NCI-H524 treated with DMSO at 0.1 percent for 48 hours (cell line): ENCODE measurements around the gene NPHP4.
"Not testable (repeated sequence)": the region's sequence is repeated elsewhere in the genome, so short reads cannot be mapped to it uniquely, and the experiment has no call there.

Source experiments
- DNase-seq: peaks from one replicate; lab custom pipeline; 2025; lab: John Stamatoyannopoulos, UW

Gene NPHP4

DNA sequence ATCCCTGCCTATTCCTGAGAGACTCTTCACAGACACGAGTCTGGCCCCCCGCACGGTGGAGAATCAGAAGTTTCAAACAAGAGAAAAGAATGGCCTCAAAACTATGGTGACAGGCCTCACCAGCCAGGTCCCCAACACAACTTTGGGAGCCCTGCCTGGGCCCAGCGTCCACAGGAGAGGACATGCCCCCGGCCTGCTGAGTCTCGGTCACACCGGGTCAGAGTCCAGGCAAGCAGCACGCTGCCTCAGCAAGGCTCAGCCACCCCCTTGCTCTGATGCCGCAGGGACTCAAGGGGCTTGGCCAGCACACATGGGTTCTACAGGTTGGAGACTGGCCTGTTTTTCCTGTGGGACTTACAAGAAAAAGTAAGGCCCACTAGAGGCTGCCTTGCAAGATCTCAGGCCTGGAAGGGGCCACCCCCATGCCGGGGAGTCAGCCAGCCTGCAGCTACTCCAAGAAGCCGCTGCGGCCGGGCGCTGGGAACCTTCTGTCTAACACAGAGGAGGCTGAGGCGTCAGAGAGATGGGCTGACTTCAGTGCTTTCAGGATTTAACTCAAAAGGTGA lies 116.8 kb downstream of the NPHP4 start:
- DNase-seq = no peak

DNA sequence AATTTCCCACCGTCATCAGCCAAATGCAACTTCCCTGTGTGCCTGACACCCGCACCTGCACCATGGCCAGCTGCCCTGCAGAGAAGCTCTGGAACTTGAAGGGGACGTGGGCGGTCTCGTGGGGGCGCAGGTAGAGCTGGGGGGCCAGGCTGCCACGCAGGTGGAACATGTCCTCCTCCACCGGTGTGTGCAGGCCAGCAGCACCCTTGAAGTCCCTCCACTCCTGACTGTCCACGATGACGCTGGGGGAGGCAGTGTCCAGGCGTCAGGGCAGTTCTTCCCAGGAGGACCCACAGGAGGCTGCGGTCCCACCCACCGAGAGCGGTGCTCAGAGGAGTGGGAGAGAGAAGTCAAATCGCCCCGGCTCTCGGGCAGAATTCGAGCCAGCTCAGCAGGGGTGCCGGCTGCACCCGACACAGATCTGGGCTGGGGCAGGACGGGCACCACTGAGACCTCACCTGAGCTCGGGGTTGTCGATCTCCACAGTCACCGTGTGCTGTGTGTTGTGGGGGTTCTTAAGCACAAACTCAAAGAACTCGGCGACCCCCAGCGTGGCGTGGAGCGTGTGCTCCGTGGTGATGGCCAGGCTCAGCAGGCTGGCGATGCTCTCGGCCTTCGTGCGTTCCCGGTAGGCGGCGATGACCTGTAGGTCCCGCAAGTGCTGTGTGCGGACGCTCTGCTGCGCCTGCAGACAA lies 117.7 kb downstream of the NPHP4 start:
- no peak for DNase-seq

DNA sequence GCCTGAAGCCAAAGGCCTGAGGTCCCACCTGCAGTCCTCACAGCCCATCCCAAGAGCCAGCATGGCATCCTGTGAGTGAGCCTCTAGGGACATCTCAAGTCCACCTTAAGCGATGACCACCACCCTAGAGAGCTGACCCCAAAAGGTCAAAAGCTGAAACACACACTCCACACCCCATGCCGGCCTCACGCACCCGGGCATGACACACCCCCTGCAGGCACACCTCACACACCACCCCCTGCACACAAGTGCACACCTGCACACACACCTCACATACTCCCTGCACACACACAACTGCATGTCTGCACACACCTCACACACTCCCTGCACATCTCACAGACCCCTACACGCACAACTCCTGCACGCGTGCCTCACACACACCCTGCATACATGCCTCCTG lies 118.7 kb downstream of the NPHP4 start:
- DNase-seq = no peak

GRCh38 chr1:5872886-5873285 lies 119.3 kb downstream of the NPHP4 start:
- no peak for DNase-seq

DNA sequence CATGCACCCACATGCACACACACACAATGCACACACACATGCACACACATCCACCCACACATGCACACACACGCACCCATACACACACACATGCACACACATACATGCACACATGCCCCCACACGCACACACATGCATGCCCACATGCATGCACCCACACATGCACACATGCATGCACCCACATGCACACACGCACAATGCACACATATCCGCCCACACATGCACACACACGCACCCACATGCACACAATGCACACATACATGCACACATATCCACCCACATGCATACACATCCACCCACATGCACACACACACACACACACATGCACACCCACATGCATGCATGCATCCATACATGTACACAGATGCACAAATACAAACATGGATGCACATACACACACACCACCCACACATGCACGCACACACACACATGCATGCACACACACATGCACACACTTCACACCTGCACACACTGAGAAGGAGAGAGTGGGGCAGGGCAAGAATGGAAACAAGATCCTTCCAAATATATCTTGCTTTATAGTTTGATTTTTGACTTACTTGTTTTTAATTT lies 123.2 kb downstream of the NPHP4 start:
- no peak for DNase-seq

- DNase-seq = no peak
Observed at GRCh38 chr1:5865774-5866173, 126.5 kb downstream of the NPHP4 start.

GRCh38 chr1:5865056-5865455 lies 127.2 kb downstream of the NPHP4 start:
- no peak for DNase-seq

GRCh38 chr1:5864256-5864655 lies 128.0 kb downstream of the NPHP4 start:
- DNase-seq = no peak

DNA sequence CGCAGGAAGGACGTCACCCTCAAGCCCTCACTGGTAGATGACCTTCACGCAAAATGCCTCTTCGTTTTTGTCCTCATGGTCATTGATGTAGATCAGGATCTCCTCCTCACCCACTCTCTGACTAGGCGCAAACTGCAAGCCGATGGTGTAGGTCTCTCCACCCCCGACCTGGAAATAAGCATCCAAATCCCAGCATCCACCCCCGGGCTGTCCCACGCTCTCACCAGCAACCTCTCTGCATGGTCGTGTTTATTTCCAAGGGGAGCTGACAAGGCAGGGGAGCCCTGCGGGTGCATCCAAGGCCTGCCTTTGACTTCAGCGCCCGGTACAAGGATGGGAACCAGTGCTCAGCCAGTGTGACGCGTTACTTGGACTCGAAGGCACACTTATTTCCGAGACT lies 129.0 kb downstream of the NPHP4 start:
- no peak for DNase-seq

- no peak for DNase-seq
Observed at GRCh38 chr1:5861871-5862825, 130.1 kb downstream of the NPHP4 start.

GRCh38 chr1:5860277-5860676 lies 131.9 kb downstream of the NPHP4 start:
- no peak for DNase-seq

DNA sequence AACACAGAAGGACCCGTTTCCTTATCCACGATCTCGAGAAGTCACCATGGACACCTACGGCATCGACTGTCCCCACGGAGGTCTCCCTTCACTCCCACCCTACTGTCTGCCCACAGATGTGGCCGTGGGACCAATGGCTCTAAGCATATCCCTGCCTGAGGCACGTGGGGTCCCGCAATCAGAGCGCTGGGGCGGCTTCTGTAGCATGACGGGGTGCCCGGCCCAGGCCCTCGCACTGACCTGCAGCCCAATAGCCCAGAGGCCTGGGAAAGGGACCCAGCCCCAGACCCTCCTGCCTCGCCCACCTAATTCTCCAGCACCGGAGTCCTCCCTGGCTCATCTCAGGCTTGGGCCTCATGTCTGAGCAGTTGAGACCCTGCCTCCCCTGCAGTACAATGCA lies 132.5 kb downstream of the NPHP4 start:
- DNase-seq = no peak

- no peak for DNase-seq
Observed at GRCh38 chr1:5858844-5859407, 133.3 kb downstream of the NPHP4 start.

DNA sequence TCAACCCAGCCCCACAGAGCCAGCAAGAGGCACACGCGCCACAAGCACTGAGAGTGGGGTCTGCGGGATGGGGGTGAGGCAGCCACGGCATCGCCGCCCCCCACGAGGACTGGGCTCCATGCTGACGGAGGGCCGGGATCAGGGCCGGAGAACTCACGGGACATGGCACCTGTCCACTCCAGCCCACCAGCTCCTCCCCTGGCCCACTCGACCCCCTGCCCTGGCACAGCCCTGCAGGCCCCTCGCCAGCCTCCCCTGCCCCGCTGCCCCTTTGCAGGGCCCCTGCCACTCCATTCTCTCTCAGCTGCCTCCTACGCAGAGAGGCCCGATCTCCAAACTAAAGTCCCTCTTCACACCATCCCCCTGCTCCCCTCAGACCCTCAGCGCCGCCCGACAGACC lies 134.0 kb downstream of the NPHP4 start:
- no peak for DNase-seq

- no peak for DNase-seq
Observed at GRCh38 chr1:5857508-5858090, 134.6 kb downstream of the NPHP4 start.

DNA sequence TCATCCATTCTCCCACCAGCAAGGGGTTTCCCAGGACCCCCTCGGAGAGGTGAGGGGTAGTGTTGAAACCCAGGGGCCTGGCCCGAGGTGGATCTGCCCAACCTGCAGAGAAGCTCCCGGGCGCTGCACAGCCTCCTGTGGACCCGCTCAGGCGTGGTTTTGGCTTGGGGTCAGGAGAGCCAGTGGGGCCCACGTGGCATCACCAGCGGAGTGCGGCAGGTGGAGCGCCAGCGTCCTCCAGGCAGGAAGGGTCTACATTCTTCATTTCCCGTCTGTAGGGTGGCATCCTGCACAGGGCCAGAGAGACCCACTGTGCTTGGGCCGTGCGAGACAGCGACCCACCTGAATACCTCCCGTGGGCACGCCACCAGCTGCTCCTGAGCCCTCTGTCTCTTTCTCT lies 135.2 kb downstream of the NPHP4 start:
- DNase-seq = no peak

- no peak for DNase-seq
Observed at GRCh38 chr1:5856246-5856815, 135.9 kb downstream of the NPHP4 start.

DNA sequence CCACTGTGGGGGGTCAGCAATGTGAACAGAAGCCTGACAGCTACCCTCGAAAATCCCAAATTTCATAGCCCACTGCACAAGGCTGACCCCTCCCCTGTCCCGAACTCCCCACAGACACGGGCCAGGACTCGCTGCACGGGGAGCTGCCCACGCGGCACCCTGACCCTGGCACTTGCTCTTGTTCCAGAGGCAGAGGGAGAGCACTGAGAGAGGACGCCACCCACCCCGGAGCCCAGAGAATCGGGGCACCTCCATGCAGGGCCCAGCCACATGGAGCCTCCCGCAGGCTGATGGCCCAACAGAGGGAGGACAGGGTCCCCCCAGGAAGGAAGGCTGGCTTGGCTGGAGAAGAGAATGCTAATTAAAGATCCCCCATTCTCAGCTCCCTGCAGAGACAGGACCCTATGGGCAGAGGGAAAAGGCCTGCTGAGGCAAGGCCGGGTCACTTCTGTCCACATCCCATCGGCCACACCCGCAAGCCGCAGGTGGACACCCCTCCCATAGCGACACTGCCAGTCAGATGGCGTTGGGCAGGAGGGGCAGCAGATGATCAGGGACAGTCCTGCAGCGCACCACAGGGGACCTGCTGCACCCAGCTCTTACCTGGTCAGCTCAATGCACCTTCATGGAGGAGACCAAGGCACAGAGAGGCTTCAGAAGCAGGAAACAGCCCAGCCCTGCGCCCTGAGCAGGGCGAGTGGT lies 136.9 kb downstream of the NPHP4 start:
- DNase-seq = no peak

- no peak for DNase-seq
Observed at GRCh38 chr1:5854754-5855153, 137.5 kb downstream of the NPHP4 start.

DNA sequence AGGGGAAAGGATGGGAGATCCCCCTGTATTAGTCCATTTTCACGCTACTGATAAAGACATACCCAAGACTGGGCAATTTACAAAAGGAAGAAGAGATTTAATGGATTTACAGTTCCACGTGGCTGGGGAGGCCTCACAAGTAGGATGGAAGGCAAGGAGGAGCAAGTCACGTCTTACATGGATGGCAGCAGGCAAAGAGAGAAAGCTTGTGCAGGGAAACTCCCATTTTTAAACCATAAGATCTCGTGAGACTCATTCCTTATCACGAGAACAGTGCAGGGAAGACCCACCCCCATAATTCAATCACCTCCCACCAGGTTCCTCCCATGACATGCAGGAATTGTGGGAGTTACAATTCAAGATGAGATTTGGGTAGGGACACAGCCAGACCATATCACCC lies 138.4 kb downstream of the NPHP4 start:
- not testable (repeated sequence) for DNase-seq

GRCh38 chr1:5850503-5850902 lies 141.7 kb downstream of the NPHP4 start:
- DNase-seq = no peak
